Myocyte (in vitro differentiated cells): Measurements from ENCODE around the gene MEIS1. TPM values are rescaled to one million over a fixed set of nuclear protein-coding genes. Genes with fewer than 3 reads are reported as not detected.

ENCODE experiments used
- DNase-seq: peaks from one replicate; pipeline ENCODE4 v3.0.0-alpha.2; 2012; ENCODE audit warnings: low read depth
- total RNA-seq: library from RNA; depleted of rRNA; stranded (reverse); fragments of >200 nt; gene quantifications from 2 replicates; pipeline ENCODE4 v1.2.3, GENCODE V29; 2014

The MEIS1 gene
- total RNA-seq, 1 donor from 2014 or later, result 2.2 TPM

DNA sequence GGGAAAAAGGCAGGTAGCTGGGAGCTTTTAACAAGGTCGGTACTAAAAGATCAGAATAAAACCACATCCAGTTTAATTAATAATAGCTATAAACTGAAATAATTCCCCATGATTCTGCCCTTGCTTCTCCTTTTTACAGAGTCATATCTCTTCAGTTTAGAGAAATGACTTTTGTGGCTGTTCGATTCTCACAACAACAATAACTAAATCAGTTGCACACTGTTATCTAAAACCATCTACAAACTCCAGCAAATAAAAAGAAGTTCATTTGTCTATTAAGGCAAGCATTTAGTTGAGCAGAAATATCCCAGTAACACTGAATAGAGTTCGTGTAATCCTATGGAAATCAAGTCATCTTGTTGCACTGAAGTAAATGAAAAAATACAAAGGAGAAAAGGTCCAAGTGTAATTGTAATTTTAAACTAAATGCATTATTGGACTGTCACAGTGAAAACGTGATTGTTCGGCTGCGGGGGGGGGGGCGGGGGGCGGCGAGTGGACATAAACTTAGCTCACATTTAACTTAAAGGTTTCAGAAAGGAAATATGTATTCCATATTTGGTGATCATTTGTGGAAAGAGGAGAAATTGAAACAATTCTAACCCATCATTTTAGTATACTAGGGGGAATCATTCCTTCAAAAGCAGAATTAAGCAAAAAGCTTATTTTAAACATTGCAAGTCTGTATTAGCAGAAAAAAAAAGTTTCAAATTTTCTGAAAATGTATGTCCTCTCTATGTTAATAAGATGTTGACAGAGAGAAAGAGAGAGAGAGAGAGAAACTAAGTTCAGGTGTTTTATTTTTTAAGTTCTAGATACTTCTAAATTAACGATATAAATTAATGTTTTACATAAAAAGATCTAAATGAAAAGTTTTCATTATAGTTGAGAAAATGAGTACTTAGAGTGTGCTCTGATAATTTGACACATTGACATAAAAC lies 144.5 kb downstream of the MEIS1 start:
- no peak for DNase-seq

DNA sequence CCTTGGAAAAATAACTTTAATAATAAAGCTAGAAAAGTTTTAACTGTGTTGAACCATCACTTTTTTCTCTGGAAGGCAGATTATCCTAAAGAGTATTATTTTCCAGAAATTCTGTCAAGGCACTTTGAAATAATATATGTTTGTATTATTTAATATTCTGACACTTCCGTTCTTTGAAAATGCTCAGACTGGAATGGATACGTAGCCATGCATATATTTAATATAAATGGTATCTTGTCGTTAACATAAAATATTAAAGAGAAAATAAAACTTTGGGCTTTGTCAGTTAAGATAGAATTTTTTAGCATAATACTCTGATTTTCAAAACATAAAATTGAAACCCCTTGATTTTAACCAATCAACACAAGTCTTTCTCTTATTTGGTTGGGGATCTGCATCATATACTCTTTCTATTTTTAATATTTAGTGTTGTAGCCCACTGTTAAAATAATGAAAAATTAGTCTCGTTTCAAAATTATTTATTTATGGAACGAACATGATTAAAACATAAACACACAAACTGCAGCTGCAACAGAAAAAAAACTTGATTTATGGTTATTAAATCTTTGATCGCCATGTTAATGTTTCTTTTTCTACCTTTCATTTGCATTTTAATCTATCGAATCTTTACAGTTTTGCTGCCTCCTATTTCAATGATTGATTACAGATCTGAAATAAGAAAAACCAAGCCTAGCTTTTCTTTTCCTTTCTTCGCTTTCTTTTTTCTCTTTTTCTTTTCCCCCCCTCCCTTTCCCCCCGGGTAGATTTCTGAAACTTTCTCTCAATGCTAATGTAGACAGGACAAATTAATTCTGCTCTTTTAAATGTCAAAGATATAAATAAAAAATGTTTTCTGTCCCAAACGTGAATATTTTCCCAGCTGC lies 145.5 kb downstream of the MEIS1 start:
- DNase-seq, result no peak

DNA sequence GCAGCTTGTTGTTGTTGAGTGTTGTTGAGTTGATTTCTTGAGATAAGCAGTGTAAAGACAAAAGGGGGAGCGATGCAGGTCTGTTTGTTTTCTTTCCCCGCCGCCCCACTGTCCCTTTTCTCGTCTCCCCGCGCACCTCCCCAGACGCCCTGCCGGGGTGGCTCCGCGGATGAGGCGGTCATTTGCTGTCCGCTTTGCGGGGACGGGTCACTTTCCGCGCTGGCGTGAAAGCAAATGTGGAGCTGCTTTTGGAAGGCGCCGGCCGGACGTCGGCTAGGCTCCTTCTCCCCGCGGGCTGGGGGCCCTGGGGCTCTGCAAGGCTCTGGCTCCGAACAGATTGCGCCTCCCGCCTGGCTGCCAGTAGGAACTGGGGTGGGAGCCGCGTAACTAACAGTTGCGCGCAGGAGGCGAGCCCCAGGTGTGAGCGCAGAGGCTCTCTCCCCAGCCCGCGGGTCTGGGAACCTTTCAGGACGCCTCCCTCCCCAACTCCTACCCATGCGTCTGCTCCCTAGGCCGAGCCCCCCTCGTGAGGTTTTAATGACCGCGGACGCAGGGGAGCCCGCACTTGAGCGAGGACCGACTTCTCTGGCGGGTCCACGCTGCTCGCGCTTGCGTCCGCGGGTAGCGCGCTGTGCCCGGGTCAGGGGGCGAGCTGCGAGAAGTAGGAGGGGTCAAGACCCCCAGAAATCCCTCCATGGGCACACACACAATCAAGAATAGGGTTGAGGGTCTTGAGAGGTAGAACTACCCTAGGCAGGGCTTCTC lies 146.6 kb downstream of the MEIS1 start:
- DNase-seq, result no peak

DNA sequence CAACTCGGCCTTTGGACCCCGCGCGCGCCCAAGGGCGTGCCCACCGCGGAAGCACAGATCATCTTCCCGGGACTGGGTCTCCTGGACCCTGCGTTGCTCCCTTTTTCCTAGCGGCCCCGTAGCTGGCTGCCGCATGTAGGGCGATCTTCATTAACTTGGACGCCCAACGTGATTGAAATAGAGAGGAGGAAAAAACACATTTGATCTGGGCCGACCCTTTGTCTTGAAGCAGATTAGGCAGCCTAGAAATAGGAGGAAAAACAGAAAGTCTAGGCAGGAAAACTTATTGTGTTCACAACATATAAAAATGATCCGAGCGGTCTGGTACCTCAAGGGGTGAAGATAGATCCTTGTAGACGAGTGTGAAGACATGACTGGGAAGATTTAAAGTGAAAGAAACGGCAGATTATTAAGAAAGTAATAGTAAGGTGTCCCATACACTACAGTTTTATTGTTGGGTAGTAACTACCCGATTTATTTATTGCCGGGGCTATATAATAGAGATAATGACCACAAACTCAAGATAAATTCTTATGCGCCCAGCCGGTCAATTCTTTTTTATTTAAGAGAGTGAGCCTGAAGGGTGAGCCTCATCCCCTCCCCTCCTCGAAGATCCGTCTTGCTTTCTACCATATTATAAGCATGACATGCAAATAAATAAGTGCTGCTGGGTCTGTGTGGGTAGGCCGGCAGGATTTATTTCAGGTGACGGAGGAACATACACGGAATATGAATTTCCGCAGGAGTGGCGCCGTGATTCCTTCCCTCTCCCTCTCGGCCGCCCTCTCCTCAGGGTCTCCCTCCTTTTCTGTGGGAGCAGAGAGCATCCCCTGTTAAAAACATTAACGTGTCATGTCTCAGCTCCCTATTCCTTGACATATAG lies 147.4 kb downstream of the MEIS1 start:
- DNase-seq, result no peak

DNA sequence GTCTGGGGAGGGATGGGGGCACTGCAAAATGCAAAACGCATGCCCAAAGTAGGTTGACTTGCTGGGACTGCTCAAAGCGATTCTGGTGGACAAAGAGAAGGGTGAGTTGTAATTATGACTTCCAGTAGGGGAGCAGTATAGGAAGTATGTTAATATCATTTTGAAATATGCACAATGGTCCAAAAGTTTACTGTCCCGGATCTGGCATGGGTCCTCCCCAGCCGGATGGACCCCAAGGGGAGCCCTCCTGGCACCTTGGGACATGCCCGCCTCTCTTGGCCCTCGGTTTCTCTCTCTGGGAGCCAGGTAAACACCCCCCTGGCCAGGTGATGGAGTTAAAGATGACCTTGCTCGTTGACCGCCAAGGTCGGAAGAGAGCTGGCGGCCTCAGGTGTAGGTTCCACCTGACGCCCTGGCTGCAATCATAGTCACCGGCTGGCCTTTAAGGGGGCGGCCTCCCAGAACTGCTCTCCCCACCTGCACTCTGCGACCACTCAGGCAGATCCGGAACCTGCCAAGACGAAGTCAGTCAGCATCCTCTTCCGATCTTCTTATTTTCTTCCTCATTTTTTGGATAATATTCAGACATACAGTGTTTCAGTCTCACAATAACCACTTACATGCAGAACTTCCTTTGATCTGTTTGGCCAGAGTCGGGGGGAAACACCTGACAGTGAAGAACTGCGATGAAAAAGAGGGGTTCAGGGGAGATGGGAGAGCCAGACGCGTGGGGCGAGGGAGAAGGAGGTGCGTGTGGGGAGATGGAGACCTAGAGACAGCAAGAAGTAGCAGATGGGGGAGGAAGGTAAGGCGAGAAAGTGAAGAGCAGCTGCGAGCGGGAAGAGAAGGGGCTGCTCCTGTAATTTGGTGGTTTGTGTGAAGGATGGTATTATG lies 148.3 kb downstream of the MEIS1 start:
- no peak for DNase-seq

DNA sequence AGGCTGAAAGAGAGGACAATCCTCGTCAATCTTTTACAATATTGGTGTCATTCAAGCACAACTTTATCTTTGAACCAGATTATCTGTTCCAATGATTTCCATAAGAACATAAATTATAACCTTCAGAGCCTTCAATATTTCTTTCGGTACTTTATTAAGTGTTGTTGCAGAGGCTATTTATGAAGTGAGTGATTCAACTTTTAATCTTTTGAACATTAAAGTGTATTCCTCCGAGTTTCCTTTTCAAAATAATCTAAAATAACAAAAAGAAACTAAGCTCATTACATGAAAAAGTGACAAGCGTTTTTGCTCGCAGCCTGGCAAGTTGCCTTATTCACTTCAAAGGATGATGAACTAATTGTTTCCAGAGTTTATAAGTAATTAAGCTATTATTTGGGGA lies 149.0 kb downstream of the MEIS1 start:
- DNase-seq, result no peak

DNA sequence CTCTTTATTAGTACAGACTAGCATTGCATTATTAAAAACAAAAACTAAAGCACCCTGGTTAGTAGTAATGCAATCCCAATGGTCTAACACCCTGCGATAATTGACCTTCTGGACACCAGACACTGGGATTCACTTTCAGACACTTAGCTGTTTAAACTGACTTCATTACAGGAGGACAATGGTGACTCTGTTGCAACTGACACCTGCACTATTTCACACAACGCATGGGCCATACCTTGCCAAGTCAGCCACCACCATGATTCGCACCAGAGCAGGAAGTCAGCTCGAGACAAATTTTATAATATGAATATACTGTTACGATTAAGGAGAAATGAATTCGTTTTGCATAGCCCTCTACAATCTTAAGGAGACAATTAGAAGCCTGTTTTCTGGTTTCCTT lies 150.7 kb downstream of the MEIS1 start:
- DNase-seq, result no peak

DNA sequence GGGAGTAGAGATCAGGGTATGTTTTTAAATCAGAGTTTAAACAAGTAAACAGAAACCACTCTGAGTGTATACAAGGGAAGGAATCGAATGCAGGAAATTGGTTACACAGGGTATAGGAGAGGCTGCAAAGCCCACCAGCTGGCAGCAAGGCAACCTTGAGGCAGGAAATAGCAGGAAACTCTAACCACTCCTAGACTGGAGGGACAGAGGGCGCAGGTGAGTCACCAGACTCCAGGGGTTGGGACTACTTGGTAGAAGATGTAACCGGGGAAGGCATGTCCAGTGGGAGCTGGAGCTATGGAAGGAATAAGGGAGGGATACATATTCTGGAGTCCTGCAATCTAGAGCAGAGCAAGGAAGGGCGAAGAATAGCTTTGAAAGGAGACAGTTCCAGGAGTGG lies 152.3 kb downstream of the MEIS1 start:
- no peak for DNase-seq

DNA sequence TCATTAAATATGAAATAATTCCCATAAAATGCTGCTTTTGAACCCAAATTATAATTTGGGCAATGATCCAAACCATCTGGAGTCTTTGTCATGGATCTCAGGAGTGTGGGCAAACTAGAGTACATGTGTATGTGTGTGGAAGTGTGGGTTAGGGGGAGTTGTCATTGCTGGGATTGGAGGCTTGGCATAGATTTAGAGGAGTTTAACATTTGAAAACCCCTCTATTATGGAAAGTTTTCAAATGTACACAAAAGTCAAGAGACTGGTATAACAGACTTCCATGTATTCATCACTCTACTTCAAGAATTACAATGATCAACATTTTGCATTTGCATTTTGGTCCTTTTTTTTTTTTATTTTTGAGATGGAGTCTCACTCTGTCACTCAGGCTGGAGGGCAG lies 159.1 kb downstream of the MEIS1 start:
- DNase-seq, result no peak

DNA sequence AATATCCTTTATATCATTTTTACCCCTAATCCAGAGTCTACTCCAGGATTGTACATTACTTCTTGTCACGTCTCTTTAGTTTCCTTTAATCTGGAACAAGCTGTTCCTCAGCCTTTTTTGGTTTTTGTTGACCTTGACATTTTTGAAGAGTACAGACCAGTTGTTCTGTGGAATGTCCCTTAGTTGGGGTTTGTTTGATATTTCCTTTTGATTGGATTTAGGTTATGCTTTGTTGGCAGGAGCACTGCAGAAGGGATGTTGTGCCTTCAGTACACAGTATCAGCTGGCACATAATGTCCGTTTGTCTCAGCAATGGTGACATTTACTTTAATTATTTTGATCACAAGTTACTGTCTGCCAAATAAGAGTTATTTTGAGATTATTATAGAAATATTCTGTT lies 160.6 kb downstream of the MEIS1 start:
- no peak for DNase-seq

DNA sequence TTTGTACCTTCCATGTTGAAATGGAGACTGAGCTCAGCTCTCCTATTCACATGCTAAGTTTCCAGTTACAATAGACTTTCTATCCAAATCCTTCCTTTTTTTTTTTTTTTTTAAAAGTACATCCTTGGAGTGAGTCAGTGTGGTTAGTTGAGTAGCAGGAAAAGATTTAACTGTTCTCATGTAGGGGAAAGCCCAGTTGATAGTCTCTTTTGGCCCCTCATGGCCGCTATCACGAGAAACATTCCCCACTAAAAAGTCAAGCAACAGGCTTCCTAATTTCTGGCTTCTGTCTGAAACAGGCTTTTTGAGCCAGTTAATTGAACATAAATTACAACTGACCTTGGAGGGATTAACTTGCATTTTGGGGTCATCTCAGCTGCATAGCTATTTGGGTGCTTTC lies 161.3 kb downstream of the MEIS1 start:
- DNase-seq, result peak; percentile 28

DNA sequence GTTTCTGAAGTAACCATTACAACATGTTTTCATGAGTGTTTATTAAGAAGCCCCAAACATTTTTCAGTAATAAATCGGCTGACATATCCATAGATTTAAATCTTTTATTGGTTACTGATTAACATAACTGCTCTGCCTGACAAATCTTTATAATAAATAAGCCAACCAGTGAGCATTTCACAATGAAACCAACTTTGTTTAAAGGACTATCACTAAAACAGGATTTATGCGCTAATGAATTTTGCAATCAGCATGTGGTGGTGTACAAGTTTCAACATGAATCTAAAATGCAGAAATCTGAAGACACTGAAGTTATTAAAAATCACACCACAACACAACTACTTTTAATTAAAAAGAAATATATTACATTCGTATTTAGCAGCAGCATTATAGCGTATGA lies 166.7 kb downstream of the MEIS1 start:
- DNase-seq, result no peak

DNA sequence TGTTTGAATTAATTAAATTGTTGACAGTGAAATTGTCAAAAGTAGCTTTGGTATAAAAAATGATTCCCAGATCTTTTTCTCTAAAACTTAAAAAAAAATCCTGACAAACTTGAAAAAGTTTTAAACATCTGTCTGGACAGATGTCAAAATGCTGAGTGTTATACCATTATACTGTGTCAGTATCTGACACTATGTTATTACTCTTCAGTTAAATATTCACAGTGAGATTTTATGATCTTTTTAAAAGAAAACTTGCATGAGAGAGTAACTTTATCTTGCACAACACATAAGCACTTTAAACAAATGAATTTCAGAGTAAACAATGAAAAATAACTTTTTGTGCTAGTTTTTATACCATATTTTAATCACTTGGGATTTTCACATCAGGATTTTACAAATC lies 167.4 kb downstream of the MEIS1 start:
- DNase-seq, result no peak

DNA sequence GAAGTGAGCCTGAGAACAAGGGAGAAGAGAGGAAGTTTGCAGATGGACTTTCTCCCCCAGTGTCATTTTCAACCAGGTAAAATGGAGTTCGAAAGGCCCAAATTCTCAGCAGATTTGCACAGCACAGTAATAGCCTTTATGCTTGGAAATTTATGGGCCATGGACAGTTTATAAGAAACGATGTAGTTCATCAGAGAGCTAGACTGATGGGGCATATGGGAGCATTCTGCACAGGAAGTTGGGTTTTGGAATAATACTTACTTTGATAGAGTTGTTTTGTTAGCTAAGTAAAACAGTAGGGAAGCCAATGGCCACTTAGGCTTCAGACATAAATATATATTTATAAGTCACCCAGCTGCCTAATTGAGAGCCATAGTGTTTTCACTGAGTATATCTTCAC lies 169.4 kb downstream of the MEIS1 start:
- no peak for DNase-seq

DNA sequence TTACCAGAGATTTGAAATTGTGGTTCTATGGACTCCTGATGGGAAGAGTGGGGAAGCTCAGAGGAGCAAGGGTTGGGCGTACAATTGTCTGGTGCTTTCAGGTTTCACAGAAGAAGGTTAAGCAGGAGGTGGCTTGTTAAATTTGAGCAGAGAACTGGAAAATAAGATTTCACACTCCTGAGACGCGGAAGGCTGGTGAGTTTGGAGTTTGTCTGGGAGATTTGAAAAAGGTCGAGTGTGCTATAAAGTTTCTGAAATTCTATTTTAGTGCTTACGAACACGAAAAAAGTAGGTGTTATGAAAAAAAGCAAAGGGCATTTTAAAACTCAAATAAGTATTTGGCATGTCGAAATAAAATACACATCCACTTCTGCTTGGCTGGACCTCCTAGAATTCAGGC lies 170.1 kb downstream of the MEIS1 start:
- no peak for DNase-seq

DNA sequence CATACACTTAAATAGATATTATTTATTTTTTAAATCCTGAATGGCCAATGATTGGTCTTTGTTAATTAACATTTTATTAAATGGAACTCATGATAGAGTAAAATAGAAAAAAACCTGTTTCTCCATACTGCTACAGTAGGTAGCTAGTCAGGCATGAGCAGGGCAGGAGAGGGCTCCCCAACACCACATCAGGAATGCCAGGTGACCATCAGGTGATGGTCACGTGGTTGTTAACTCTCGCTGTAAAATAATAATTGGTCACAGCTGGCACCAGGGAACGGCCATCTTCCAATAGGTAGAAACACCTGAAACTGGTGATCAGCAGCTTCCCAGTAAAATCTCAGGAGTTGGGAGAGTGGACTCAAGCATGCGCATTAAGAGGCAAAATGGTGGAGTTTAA lies 172.2 kb downstream of the MEIS1 start:
- DNase-seq, result no peak
